GM19463 (cell line): Measurements from ENCODE around the gene SLC27A5.
"Not testable (repeated sequence)": the region's sequence is repeated elsewhere in the genome, so short reads cannot be mapped to it uniquely, and the experiment has no call there.

Source experiments
- ATAC-seq: cut with Tn5 transposase; IDR thresholded peaks from one replicate; pipeline ENCODE4 v1.9.1; 2021; ENCODE audit warnings: mild to moderate bottlenecking, moderate library complexity; ENCODE audit not compliant: unreplicated experiment

Gene SLC27A5

GRCh38 chr19:58551123-58551497, 39.3 kb upstream of the SLC27A5 start:
- ATAC-seq: no peak

GRCh38 chr19:58550362-58551122, 38.8 kb upstream of the SLC27A5 start:
- ATAC-seq: no peak

GRCh38 chr19:58549664-58550361, 38.0 kb upstream of the SLC27A5 start:
- ATAC-seq: no peak

- no peak for ATAC-seq
Observed at GRCh38 chr19:58548859-58549663, 37.3 kb upstream of the SLC27A5 start.

GRCh38 chr19:58547323-58548312, 35.8 kb upstream of the SLC27A5 start:
- no peak for ATAC-seq

- no peak for ATAC-seq
Observed at GRCh38 chr19:58546019-58546530, 34.3 kb upstream of the SLC27A5 start.

- ATAC-seq: no peak
Observed at GRCh38 chr19:58545286-58546018, 33.7 kb upstream of the SLC27A5 start.

GRCh38 chr19:58544591-58545285, 32.9 kb upstream of the SLC27A5 start:
- peak; percentile 49 for ATAC-seq

- peak; percentile 80 for ATAC-seq
Observed at GRCh38 chr19:58543826-58544590, 32.2 kb upstream of the SLC27A5 start, which contains the start of gene TRIM28. TSS of gene TRIM28 (plus strand) at chr19:58544064. CDS start at chr19:58544758, 694 bp downstream.

- not testable (repeated sequence) for ATAC-seq
Observed at GRCh38 chr19:58542641-58543372, 31.0 kb upstream of the SLC27A5 start.

GRCh38 chr19:58539169-58539559, 27.4 kb upstream of the SLC27A5 start:
- not testable (repeated sequence) for ATAC-seq

GRCh38 chr19:58538257-58539168, 26.7 kb upstream of the SLC27A5 start:
- ATAC-seq: no peak

- no peak for ATAC-seq
Observed at GRCh38 chr19:58536852-58537798, 25.3 kb upstream of the SLC27A5 start.

GRCh38 chr19:58535857-58536256, 24.1 kb upstream of the SLC27A5 start:
- ATAC-seq: no peak
